ENCODE data around the gene C17orf75. TPM values are rescaled to one million over a fixed set of nuclear protein-coding genes. Genes with fewer than 3 reads are reported as not detected.

C17orf75 gene
- total and polyA plus RNA-seq, 10 of the 15 experiments (the other 5 are each of a cell fraction or from before 2014, with no cell fraction given): 21.7 to 53.0 (median 27.3) TPM

DNA sequence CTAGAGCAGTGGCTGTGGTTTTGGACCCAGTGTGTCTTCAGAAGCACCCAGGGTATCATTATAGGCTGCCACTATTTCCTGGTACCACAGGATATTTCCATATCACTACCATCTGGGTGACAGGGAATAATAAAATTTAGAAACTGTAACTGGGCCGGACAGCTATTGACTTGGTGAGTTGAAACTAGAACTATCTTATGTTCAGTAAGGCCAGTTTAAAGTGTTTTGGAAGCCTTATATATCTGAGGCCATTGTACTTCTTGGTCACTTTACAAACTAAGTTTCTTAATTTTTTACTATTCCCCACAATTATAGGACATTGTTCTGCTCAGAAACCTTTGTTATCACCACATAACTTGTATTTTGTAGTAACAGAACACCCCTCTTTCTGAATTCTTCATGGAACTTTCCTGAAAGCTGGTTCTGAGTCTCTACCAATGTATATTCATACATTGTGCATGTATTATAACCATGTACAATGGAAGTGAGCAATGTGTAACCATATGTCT lies 42.0 kb upstream of the C17orf75 start:
- H3K9me3 ChIP-seq (replicated peaks; ENCODE audit: control insufficient read depth, insufficient read depth, low read length): no peaks in the 10 kb centered on the region
- SMC1A ChIA-PET (ENCODE audit: uncharacterized antibody, unreplicated experiment): no interaction called here
- no peak for TF ChIP-seq RFX5 (IDR thresholded peaks at IDR 0.05; ENCODE audit: low read depth, low read length)
- no peak for TF ChIP-seq DPF2 (IDR thresholded peaks at IDR 0.05)
- TF ChIP-seq, protein P1, sequence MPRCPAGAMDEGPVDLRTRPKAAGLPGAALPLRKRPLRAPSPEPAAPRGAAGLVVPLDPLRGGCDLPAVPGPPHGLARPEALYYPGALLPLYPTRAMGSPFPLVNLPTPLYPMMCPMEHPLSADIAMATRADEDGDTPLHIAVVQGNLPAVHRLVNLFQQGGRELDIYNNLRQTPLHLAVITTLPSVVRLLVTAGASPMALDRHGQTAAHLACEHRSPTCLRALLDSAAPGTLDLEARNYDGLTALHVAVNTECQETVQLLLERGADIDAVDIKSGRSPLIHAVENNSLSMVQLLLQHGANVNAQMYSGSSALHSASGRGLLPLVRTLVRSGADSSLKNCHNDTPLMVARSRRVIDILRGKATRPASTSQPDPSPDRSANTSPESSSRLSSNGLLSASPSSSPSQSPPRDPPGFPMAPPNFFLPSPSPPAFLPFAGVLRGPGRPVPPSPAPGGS (IDR thresholded peaks at IDR 0.05; ENCODE audit: borderline replicate concordance, insufficient read depth, low read depth, low read length, poor library complexity, severe bottlenecking): no peak
- no peak for TF ChIP-seq SREBF2 (IDR thresholded peaks at IDR 0.05; ENCODE audit: low read length)
- TF ChIP-seq, protein P2, sequence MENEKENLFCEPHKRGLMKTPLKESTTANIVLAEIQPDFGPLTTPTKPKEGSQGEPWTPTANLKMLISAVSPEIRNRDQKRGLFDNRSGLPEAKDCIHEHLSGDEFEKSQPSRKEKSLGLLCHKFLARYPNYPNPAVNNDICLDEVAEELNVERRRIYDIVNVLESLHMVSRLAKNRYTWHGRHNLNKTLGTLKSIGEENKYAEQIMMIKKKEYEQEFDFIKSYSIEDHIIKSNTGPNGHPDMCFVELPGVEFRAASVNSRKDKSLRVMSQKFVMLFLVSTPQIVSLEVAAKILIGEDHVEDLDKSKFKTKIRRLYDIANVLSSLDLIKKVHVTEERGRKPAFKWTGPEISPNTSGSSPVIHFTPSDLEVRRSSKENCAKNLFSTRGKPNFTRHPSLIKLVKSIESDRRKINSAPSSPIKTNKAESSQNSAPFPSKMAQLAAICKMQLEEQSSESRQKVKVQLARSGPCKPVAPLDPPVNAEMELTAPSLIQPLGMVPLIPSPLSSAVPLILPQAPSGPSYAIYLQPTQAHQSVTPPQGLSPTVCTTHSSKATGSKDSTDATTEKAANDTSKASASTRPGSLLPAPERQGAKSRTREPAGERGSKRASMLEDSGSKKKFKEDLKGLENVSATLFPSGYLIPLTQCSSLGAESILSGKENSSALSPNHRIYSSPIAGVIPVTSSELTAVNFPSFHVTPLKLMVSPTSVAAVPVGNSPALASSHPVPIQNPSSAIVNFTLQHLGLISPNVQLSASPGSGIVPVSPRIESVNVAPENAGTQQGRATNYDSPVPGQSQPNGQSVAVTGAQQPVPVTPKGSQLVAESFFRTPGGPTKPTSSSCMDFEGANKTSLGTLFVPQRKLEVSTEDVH (IDR thresholded peaks at IDR 0.05; ENCODE audit: low read depth, partially characterized antibody): no peak
- POLR2A ChIA-PET: interaction anchor here (0.5 to 0.6 kb wide), 2 partner anchors 20 to 87 kb away, joined by 3 to 8 read pairs; no protein-coding TSS in a partner anchor
- H4K20me1 ChIP-seq (ENCODE audit: control insufficient read depth, insufficient read depth): no peaks in the 10 kb centered on the region
- H3K36me3 ChIP-seq (ENCODE audit: control insufficient read depth in 2 of 2, insufficient read depth in 2 of 2, low read length in 1 of 2): peaks cover 0 to 15% of the 10 kb centered on the region in 2 experiments; a peak in 2 of 4 replicates
- ATAC-seq: no peak
- H2AFZ ChIP-seq (ENCODE audit: control insufficient read depth, low read depth, low read length): no peak overlapping the region
- no peak overlapping the region for H3K27ac ChIP-seq (ENCODE audit: control insufficient read depth, insufficient read depth)
- no peaks in the 10 kb centered on the region for H3K4me1 ChIP-seq (ENCODE audit: control insufficient read depth, insufficient read depth, low read length)
- no peak for DNase-seq (ENCODE audit: low read depth, low spot score)
- H3K4me2 ChIP-seq (ENCODE audit: control insufficient read depth, insufficient read depth): no peak overlapping the region
- intact Hi-C loops (cut with micrococcal nuclease; ENCODE audit: unreplicated experiment) (no loop called here), in situ Hi-C loops (cut with MboI) (no loop called here)
- BruUV-seq (replicated peaks): no TSS peak
- no peaks in the 10 kb centered on the region for H3K27me3 ChIP-seq (replicated peaks in 1 of 2; ENCODE audit: control insufficient read depth in 2 of 2, insufficient read depth in 2 of 2, low read length in 1 of 2)
- no peak for FAIRE-seq
- CTCF ChIA-PET: no interaction called here
- H3K79me2 ChIP-seq (ENCODE audit: control insufficient read depth, insufficient read depth, low read length): no peaks in the 10 kb centered on the region
- RAD21 ChIA-PET (ENCODE audit: unreplicated experiment): no interaction called here
- H3K9ac ChIP-seq (ENCODE audit: control insufficient read depth, insufficient read depth, low read length): no peak overlapping the region
- WGBS (ENCODE audit: insufficient coverage, insufficient replicate concordance, low lambda C conversion rate, missing lambda C conversion rate): 100% methylated on average over 1 of the region's 1 CpG
- H3K4me3 ChIP-seq: no peak overlapping the region
